Measurements from ENCODE around the gene ZNF419.
"Not testable (repeated sequence)": the region's sequence is repeated elsewhere in the genome, so short reads cannot be mapped to it uniquely, and the experiment has no call there.

- TF ChIP-seq CTCF (conservative IDR thresholded peaks at IDR 0.05; ENCODE audit: low read depth, low read length); SMC3 (IDR thresholded peaks at IDR 0.05; ENCODE audit: low read depth, low read length); MXI1 (IDR thresholded peaks at IDR 0.05; ENCODE audit: borderline replicate concordance, low read depth, low read length); POLR2A (IDR thresholded peaks at IDR 0.05; ENCODE audit: low read depth, low read length); BHLHE40 (IDR thresholded peaks at IDR 0.05; ENCODE audit: low read depth, low read length); RCOR1 (IDR thresholded peaks at IDR 0.05; ENCODE audit: insufficient replicate concordance, low read length); MAFK (IDR thresholded peaks at IDR 0.05; ENCODE audit: low read depth, low read length): not testable (repeated sequence)
Measured at GRCh38 chr19:57487477-57488298, at the start of gene ZNF419.

All from IMR-90 (cell line).